ENCODE data around the gene ZFAND2B. TPM values are rescaled to one million over a fixed set of nuclear protein-coding genes. Genes with fewer than 3 reads are reported as not detected.
"Not testable (repeated sequence)": the region's sequence is repeated elsewhere in the genome, so short reads cannot be mapped to it uniquely, and the experiment has no call there.

ZFAND2B gene
- polyA plus RNA-seq, 1 experiment: 62.9 TPM

- CTCF ChIA-PET: interaction anchor here (1.0 to 1.9 kb wide), 5 partner anchors 14 to 96 kb away, joined by 3 to 7 read pairs (median 4); no protein-coding TSS in a partner anchor
- H3K36me3 ChIP-seq (ENCODE audit: control insufficient read depth, insufficient read depth, low read length): no peaks in the 10 kb centered on the region
- no peak for TF ChIP-seq CTCF (IDR thresholded peaks at IDR 0.05; ENCODE audit: insufficient read depth, low read depth, low read length)
- H3K27me3 ChIP-seq (ENCODE audit: control insufficient read depth, insufficient read depth, low read length): no peaks in the 10 kb centered on the region
- DNase-seq (ENCODE audit: low read depth): no peak
- POLR2A ChIA-PET: no interaction called here
- H3K4me3 ChIP-seq (ENCODE audit: low read depth, low read length): no peak overlapping the region
These were observed 7.6 kb upstream of the ZFAND2B start for GRCh38 chr2:219198974-219199373.

- ChIA-PET CTCF (interaction anchor here (1.0 to 1.9 kb wide), 3 partner anchors 29 to 95 kb away, joined by 3 to 7 read pairs (median 5); no protein-coding TSS in a partner anchor), POLR2A (no interaction called here)
- Histone ChIP-seq H3K4me3 (ENCODE audit: low read depth, low read length) (no peak overlapping the region), H3K27me3 (ENCODE audit: control insufficient read depth, insufficient read depth, low read length) (no peaks in the 10 kb centered on the region), H3K36me3 (ENCODE audit: control insufficient read depth, insufficient read depth, low read length) (no peaks in the 10 kb centered on the region)
- no peak for DNase-seq (ENCODE audit: low read depth)
- TF ChIP-seq CTCF (IDR thresholded peaks at IDR 0.05; ENCODE audit: insufficient read depth, low read depth, low read length): no peak
These were observed 6.9 kb upstream of the ZFAND2B start for GRCh38 chr2:219199470-219200211.

GRCh38 chr2:219200502-219201326, 5.9 kb upstream of the ZFAND2B start:
- H3K36me3 ChIP-seq (ENCODE audit: control insufficient read depth, insufficient read depth, low read length); DNase-seq (ENCODE audit: low read depth); POLR2A ChIA-PET; H3K27me3 ChIP-seq (ENCODE audit: control insufficient read depth, insufficient read depth, low read length); H3K4me3 ChIP-seq (ENCODE audit: low read depth, low read length): not testable (repeated sequence)
- CTCF ChIA-PET: interaction anchor here (0.7 to 1.9 kb wide), 2 partner anchors 29 to 94 kb away, joined by 3 to 7 read pairs; no protein-coding TSS in a partner anchor

GRCh38 chr2:219201331-219201730, 5.3 kb upstream of the ZFAND2B start:
- H3K27me3 ChIP-seq (ENCODE audit: control insufficient read depth, insufficient read depth, low read length); DNase-seq (ENCODE audit: low read depth); H3K36me3 ChIP-seq (ENCODE audit: control insufficient read depth, insufficient read depth, low read length); POLR2A ChIA-PET; CTCF ChIA-PET; H3K4me3 ChIP-seq (ENCODE audit: low read depth, low read length): not testable (repeated sequence)

- no peak overlapping the region for H3K4me3 ChIP-seq (ENCODE audit: low read depth, low read length)
- H3K27me3 ChIP-seq (ENCODE audit: control insufficient read depth, insufficient read depth, low read length): no peaks in the 10 kb centered on the region
- peaks cover 5% of the 10 kb centered on the region for H3K36me3 ChIP-seq (ENCODE audit: control insufficient read depth, insufficient read depth, low read length)
- CTCF ChIA-PET: interaction anchor here (1.1 kb wide), 1 partner anchor 90 kb away, joined by 3 read pairs; no protein-coding TSS in a partner anchor
- no peak for TF ChIP-seq CTCF (IDR thresholded peaks at IDR 0.05; ENCODE audit: insufficient read depth, low read depth, low read length)
- POLR2A ChIA-PET: no interaction called here
- DNase-seq (ENCODE audit: low read depth): no peak
These were observed 2.0 kb upstream of the ZFAND2B start for GRCh38 chr2:219204425-219205164.

All from BJ (cell line).